ENCODE measurements around the gene SUGCT.
A peak's percentile ranks its signal among the peaks of the same experiment; 100 is the strongest.

DNA sequence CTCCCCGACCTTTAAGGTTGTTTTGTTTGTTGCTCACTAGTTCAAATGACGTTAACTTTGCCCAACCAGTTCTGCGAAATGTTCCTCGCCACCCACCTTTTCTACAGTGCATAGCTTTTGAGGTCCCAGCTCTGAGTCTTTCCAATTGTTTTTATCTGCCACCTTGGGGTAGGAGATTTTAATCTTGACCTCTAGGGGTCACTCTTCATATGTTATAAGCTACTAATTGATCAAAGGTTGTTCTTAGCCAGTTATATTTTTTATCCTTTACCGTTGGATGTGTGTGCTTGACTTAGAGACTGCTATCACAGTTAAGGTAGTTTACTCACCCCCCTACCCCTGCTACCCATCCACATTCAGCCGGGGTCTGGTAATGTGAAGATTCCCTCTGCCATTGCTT lies 372.4 kb downstream of the SUGCT start:
- TF ChIP-seq TAF1 (CRISPR knock-in tag; IDR thresholded peaks at IDR 0.05) (no peak), CHD2 (IDR thresholded peaks at IDR 0.05; ENCODE audit: low read depth, low read length) (no peak), POLR2AphosphoS5 (IDR thresholded peaks at IDR 0.05; ENCODE audit: low read depth, low read length) (no peak), ZNF746 (CRISPR knock-in tag; IDR thresholded peaks at IDR 0.05) (no peak), HDAC2 (CRISPR knock-in tag; IDR thresholded peaks at IDR 0.05) (no peak), ZNF639 (CRISPR knock-in tag; conservative IDR thresholded peaks at IDR 0.05) (no peak), ZBTB38 (CRISPR knock-in tag; IDR thresholded peaks at IDR 0.05) (no peak), POLR2A (IDR thresholded peaks at IDR 0.05; ENCODE audit: insufficient read depth in 1 of 2, low read depth in 2 of 2, low read length in 2 of 2) (no peak)
- TF ChIP-seq, protein P1, sequence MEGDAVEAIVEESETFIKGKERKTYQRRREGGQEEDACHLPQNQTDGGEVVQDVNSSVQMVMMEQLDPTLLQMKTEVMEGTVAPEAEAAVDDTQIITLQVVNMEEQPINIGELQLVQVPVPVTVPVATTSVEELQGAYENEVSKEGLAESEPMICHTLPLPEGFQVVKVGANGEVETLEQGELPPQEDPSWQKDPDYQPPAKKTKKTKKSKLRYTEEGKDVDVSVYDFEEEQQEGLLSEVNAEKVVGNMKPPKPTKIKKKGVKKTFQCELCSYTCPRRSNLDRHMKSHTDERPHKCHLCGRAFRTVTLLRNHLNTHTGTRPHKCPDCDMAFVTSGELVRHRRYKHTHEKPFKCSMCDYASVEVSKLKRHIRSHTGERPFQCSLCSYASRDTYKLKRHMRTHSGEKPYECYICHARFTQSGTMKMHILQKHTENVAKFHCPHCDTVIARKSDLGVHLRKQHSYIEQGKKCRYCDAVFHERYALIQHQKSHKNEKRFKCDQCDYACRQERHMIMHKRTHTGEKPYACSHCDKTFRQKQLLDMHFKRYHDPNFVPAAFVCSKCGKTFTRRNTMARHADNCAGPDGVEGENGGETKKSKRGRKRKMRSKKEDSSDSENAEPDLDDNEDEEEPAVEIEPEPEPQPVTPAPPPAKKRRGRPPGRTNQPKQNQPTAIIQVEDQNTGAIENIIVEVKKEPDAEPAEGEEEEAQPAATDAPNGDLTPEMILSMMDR (CRISPR knock-in tag; IDR thresholded peaks at IDR 0.05), result peak; percentile 47
